Stomach (tissue), 9 donors: ENCODE data around the gene FBF1. TPM values are rescaled to one million over a fixed set of nuclear protein-coding genes. Genes with fewer than 3 reads are reported as not detected.
A peak's percentile ranks its signal among the peaks of the same experiment; 100 is the strongest.

ENCODE experiments used
- DNase-seq, 2 donors: peaks; one replicate each; pipeline versions ENCODE4 v3.0.0 to v3.0.0-alpha.2; 2013 to 2019
- H3K27ac ChIP-seq, 5 donors: fragments of 200-600 bp in 4 of 5; sonication (generic) in 4 of 5; one replicate each; pipeline ENCODE4 v1.5.1; 2013 to 2019; ENCODE audit warnings: mild to moderate bottlenecking in 1 of 5, moderate library complexity in 1 of 5
- H3K27me3 ChIP-seq, 3 donors: fragments of 200-600 bp; sonication (generic); one replicate each; pipeline ENCODE4 v1.5.1; 2017 to 2019; ENCODE audit warnings: mixed run types in 1 of 3
- H3K36me3 ChIP-seq, 4 donors: fragments of 200-600 bp; sonication (generic); 1 replicate in 3 of 4; 2 replicates in 1 of 4; pipeline ENCODE4 v1.5.1; 2016 to 2019
- H3K4me1 ChIP-seq, 4 donors: fragments of 200-600 bp; sonication (generic); one replicate each; pipeline ENCODE4 v1.5.1; 2016 to 2019
- H3K4me3 ChIP-seq, 4 donors: fragments of 200-600 bp; sonication (generic) in 3 of 4; one replicate each; pipeline ENCODE4 v1.5.1; 2016 to 2019; ENCODE audit warnings: mild to moderate bottlenecking in 1 of 4
- H3K9me3 ChIP-seq, 4 donors: fragments of 200-600 bp; sonication (generic); one replicate each; pipeline ENCODE4 v1.5.1; 2016 to 2019
- CTCF ChIP-seq, 7 experiments: fragments of 450-650 bp in 4 of 7; fragments of 200-600 bp in 3 of 7; sonication (generic) in 3 of 7; IDR thresholded peaks; one replicate each; pipeline ENCODE4 v1.5.1; 2016 to 2019; ENCODE audit warnings: antibody characterized with exemption in 7 of 7, control low read depth in 2 of 7, mild to moderate bottlenecking in 1 of 7
- EP300 ChIP-seq: sonication (generic); formaldehyde crosslinking; IDR thresholded peaks from one replicate; pipeline ENCODE4 v1.6.1; 2017; ENCODE audit warnings: antibody characterized with exemption
- POLR2A ChIP-seq, 4 donors: fragments of 450-650 bp; IDR thresholded peaks; one replicate each; pipeline ENCODE4 v1.6.1; 2016; ENCODE audit warnings: antibody characterized with exemption in 4 of 4, control low read depth in 2 of 4, mild to moderate bottlenecking in 1 of 4, moderate library complexity in 1 of 4
- POLR2AphosphoS5 ChIP-seq, 3 donors: sonication (generic); formaldehyde crosslinking; IDR thresholded peaks; one replicate each; pipeline ENCODE4 v1.6.1; 2016; ENCODE audit warnings: antibody characterized with exemption in 3 of 3
- WGBS, 5 donors: extraction: QIAGEN DNeasy Blood & Tissue Kit in 3 of 5; methylation state at CpG; one replicate each; pipeline versions ENCODE4 v1.1.5 to v1.1.7; 2013 to 2018; 5-methylcytosine and 5-hydroxymethylcytosine counted together
- intact Hi-C: fragments of 100-400 bp; cut with DNase I; formaldehyde crosslinking; loops from one replicate; pipeline ENCODE4 v1.15.1; 2023; ENCODE audit warnings: low total_unique reads
- polyA plus RNA-seq, 3 donors: library from polyadenylated mRNA; stranded (reverse); fragments of 200-250 nt; gene quantifications; one replicate each; pipeline ENCODE4 v1.2.3, GENCODE V29; 2013
- total RNA-seq, 5 donors: library from RNA; depleted of rRNA; stranded (reverse); fragments of >200 nt; gene quantifications; one replicate each; pipeline versions ENCODE4 v1.1.0 to v1.2.3, GENCODE V29; 2014 to 2016
- donor health status: healthy with polysubstance abuse.
- donor health status: Bipolar disorder and iron deficiency.
- donor health status: healthy.

FBF1 gene
- total and polyA plus RNA-seq, 8 donors, result 1.7 to 21.7 (median 10.4) TPM

- Histone ChIP-seq H3K36me3 (no peaks in the 10 kb centered on the region), H3K27ac (no peak overlapping the region), H3K9me3 (no peaks in the 10 kb centered on the region), H3K4me3 (no peak overlapping the region), H3K27me3 (peaks cover 0 to 14% (median 0%) of the 10 kb centered on the region in 3 donors), H3K4me1 (peaks cover 3 to 32% (median 20%) of the 10 kb centered on the region in 4 donors)
- no peak for TF ChIP-seq EP300
- TF ChIP-seq POLR2A (IDR thresholded peaks at IDR 0.05), result no peak
- 77 to 84% (median 80%) methylated on average over 14 to 15 of the region's 15 CpGs for WGBS, 5 donors
- no peak for DNase-seq
- intact Hi-C loops, result no loop called here
These were observed 59.0 kb downstream of the FBF1 start for GRCh38 chr17:75881678-75882454.

GRCh38 chr17:75880266-75880665 is 60.6 kb downstream of the FBF1 start:
- no peak for TF ChIP-seq EP300
- TF ChIP-seq CTCF (IDR thresholded peaks at IDR 0.05), result no peak
- no peak for TF ChIP-seq POLR2A (IDR thresholded peaks at IDR 0.05)
- no peak for TF ChIP-seq POLR2AphosphoS5 (IDR thresholded peaks at IDR 0.05)
- Histone ChIP-seq H3K4me3 (no peak overlapping the region), H3K27me3 (peaks cover 0 to 14% (median 0%) of the 10 kb centered on the region in 3 donors), H3K36me3 (peaks cover 0 to 6% (median 2%) of the 10 kb centered on the region in 4 donors), H3K4me1 (peaks cover 19 to 43% (median 36%) of the 10 kb centered on the region in 4 donors), H3K9me3 (no peaks in the 10 kb centered on the region), H3K27ac (no peak overlapping the region)
- WGBS, 5 donors, result 70 to 84% (median 82%) methylated on average over 7 of the region's 7 CpGs
- no peak for DNase-seq
- intact Hi-C loops, result no loop called here

DNA sequence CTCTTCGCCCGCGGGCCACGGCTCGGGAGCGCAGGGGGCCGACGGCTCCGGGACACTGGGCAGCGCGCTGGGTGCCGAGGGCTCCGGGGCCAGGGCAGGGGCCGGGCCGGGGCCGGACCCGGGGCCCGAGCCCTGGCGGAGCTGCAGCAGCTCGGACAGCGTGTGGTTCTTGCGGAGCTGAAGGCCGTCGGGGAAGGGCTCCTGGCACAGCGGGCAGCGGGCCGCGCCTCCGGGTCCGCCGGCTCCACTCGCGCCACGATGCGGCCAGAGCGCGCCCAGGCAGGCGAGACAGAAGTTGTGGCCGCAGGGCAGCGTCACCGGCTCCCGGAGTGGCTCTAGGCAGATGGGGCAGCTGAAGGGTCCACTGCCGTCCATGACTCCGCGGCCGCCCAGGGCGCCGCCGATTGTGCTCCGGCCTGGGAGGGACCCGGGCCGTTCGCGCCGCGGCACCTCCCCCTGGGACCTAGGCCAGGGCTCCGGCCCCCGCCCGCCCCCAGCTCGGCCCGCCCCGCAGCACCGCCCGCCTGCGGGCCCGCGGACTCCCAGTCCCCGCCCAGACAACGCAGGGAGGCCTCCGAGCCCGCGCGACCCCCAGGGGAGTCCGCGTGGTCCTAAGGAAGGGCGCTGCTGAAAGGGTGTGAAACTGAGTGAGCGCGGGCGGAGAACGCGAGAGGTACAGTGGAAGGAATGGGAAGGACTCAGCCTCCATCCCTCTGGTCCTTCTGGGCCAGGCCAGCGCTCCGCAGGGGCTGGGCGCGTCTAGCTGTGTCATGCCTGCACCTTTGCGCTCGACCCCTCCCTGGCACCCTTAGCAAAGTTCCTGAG is 62.5 kb downstream of the FBF1 start, which contains the start of gene TRIM47:
TSS of gene TRIM47 (minus strand) at position 408 of the 825 bp plus-strand sequence. CDS start at position 375, 33 bp downstream.
- Histone ChIP-seq H3K27ac (peak within 1 kb of the TSS; percentile 91 to 96 (median 93)), H3K4me1 (peaks cover 34 to 60% (median 54%) of the 10 kb centered on the region in 4 donors), H3K9me3 (no peaks in the 10 kb centered on the region), H3K36me3 (peaks cover 8 to 23% (median 18%) of the 10 kb centered on the region in 4 donors), H3K4me3 (peak within 1 kb of the TSS; percentile 59 to 71 (median 70)), H3K27me3 (peaks cover 0 to 14% (median 0%) of the 10 kb centered on the region in 3 donors)
- peak; percentile 68 to 91 for DNase-seq
- intact Hi-C loops, result no loop called here
- WGBS, 5 donors, result 0 to 5% (median 1%) methylated on average over 9 to 87 of the region's 87 CpGs
- TF ChIP-seq POLR2AphosphoS5 (IDR thresholded peaks at IDR 0.05) (peak; percentile 37 to 87 (median 80)), EP300 (no peak)

DNA sequence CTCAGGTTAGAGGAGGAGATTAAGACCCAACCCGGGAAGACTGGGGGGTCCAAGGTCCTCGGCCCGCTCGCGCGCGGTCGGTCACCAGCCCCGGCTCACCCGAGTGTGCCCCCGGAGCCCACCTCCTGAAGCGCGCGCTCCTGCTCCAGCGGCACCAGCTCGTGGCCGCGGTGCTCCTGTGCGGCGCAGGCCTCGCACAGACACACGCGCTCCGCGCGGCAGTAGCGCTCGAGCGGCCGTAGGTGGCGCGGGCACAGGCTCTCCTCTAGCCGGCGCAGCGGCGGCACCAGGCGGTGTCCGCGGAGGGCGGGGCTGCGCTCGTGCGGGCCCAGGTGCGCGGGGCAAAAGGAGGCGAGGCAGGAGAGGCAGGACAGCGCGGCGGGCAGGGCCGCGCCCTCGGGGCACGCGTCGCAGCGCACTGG is 63.1 kb downstream of the FBF1 start:
- Histone ChIP-seq H3K27me3 (peaks cover 0 to 14% (median 0%) of the 10 kb centered on the region in 3 donors), H3K36me3 (peaks cover 8 to 23% (median 18%) of the 10 kb centered on the region in 4 donors), H3K27ac (peak overlapping the region; percentile 91 to 96 (median 93)), H3K4me3 (peak overlapping the region; percentile 59 to 71 (median 70)), H3K9me3 (no peaks in the 10 kb centered on the region), H3K4me1 (peaks cover 40 to 67% (median 60%) of the 10 kb centered on the region in 4 donors)
- intact Hi-C loops, result no loop called here
- WGBS, 5 donors, result 0 to 1% (median 0%) methylated on average over 11 to 56 of the region's 56 CpGs
- TF ChIP-seq POLR2AphosphoS5 (IDR thresholded peaks at IDR 0.05) (peak in 2 of 3 donors; percentile 52 to 79), EP300 (no peak), CTCF (IDR thresholded peaks at IDR 0.05) (peak in 4 of 7 experiments; percentile 32 to 63 (median 54))
- peak; percentile 86 to 94 for DNase-seq
